ENCODE data around the gene TK1.

TK1 gene

DNA sequence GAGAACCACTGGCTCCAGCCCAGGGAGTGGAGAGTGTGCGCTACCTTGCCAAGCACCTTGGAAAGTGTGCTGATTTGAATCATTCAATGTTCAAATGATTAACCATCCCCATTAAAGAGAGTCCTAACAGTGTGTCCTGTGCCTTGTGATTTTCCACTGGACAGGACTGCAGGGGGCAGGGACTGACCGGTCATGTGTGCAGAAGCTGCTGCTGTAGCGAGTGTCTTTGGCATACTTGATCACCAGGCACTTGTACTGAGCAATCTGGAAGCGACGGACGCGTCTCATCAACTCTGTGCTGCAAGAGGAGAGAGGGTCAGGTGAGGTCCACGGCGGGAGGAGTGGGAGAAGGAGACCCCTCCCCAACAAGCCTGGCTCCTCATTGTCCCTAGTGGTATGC is 2.0 kb downstream of the TK1 start:
- H3K9ac ChIP-seq (ENCODE audit: low read depth, low read length) = no peak overlapping the region
- H3K4me1 ChIP-seq (ENCODE audit: control insufficient read depth, insufficient read depth, low read length) = peaks cover 7% of the 10 kb centered on the region
- H3K36me3 ChIP-seq (ENCODE audit: control insufficient read depth, insufficient read depth, low read length) = peaks cover 26% of the 10 kb centered on the region
- H3K4me3 ChIP-seq (ENCODE audit: low read depth, low read length) = no peak overlapping the region
- no peaks in the 10 kb centered on the region for H3K27me3 ChIP-seq (ENCODE audit: control insufficient read depth, insufficient read depth, low read length)
- no peaks in the 10 kb centered on the region for H3K9me3 ChIP-seq (ENCODE audit: control insufficient read depth, insufficient read depth, low read length)

DNA sequence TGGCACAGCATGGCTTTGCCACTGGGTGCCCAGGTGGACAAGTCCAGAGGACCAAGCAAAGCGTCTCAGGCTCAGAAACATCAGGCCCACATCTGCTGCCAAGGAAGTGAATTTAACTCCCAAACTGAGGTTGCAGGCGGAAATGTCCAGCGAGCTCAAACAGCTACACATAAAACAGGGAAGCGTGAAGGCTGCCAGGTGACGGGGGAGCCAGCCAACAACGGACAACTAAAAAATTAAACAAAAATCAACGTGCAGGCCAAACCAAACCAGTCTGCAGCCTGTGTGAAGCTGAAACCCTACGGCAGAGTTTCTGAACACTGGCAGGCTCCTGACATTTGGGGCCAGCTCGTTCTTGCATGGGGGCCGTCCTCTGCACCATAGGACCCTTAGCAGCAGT is 2.5 kb downstream of the TK1 start:
- peaks cover 7% of the 10 kb centered on the region for H3K4me1 ChIP-seq (ENCODE audit: control insufficient read depth, insufficient read depth, low read length)
- H3K9ac ChIP-seq (ENCODE audit: low read depth, low read length) = no peak overlapping the region
- peaks cover 28% of the 10 kb centered on the region for H3K36me3 ChIP-seq (ENCODE audit: control insufficient read depth, insufficient read depth, low read length)
- H3K4me3 ChIP-seq (ENCODE audit: low read depth, low read length) = no peak overlapping the region
- no peaks in the 10 kb centered on the region for H3K27me3 ChIP-seq (ENCODE audit: control insufficient read depth, insufficient read depth, low read length)
- no peaks in the 10 kb centered on the region for H3K9me3 ChIP-seq (ENCODE audit: control insufficient read depth, insufficient read depth, low read length)

- H3K9ac ChIP-seq (ENCODE audit: low read depth, low read length) = no peak overlapping the region
- no peaks in the 10 kb centered on the region for H3K27me3 ChIP-seq (ENCODE audit: control insufficient read depth, insufficient read depth, low read length)
- peaks cover 7% of the 10 kb centered on the region for H3K4me1 ChIP-seq (ENCODE audit: control insufficient read depth, insufficient read depth, low read length)
- no peak overlapping the region for H3K4me3 ChIP-seq (ENCODE audit: low read depth, low read length)
- peaks cover 33% of the 10 kb centered on the region for H3K36me3 ChIP-seq (ENCODE audit: control insufficient read depth, insufficient read depth, low read length)
- no peaks in the 10 kb centered on the region for H3K9me3 ChIP-seq (ENCODE audit: control insufficient read depth, insufficient read depth, low read length)
Measured at GRCh38 chr17:78183916-78184315, 2.9 kb downstream of the TK1 start.

GRCh38 chr17:78182504-78182903 is 4.3 kb downstream of the TK1 start:
- Histone ChIP-seq H3K9me3 (ENCODE audit: control insufficient read depth, insufficient read depth, low read length) (no peaks in the 10 kb centered on the region), H3K27me3 (ENCODE audit: control insufficient read depth, insufficient read depth, low read length) (no peaks in the 10 kb centered on the region), H3K9ac (ENCODE audit: low read depth, low read length) (no peak overlapping the region), H3K4me1 (ENCODE audit: control insufficient read depth, insufficient read depth, low read length) (peaks cover 3% of the 10 kb centered on the region), H3K4me3 (ENCODE audit: low read depth, low read length) (no peak overlapping the region), H3K36me3 (ENCODE audit: control insufficient read depth, insufficient read depth, low read length) (peaks cover 40% of the 10 kb centered on the region)

- H3K4me3 ChIP-seq (ENCODE audit: low read depth, low read length) = no peak overlapping the region
- H3K4me1 ChIP-seq (ENCODE audit: control insufficient read depth, insufficient read depth, low read length) = peaks cover 3% of the 10 kb centered on the region
- H3K9me3 ChIP-seq (ENCODE audit: control insufficient read depth, insufficient read depth, low read length) = no peaks in the 10 kb centered on the region
- peaks cover 46% of the 10 kb centered on the region for H3K36me3 ChIP-seq (ENCODE audit: control insufficient read depth, insufficient read depth, low read length)
- H3K9ac ChIP-seq (ENCODE audit: low read depth, low read length) = no peak overlapping the region
- H3K27me3 ChIP-seq (ENCODE audit: control insufficient read depth, insufficient read depth, low read length) = no peaks in the 10 kb centered on the region
Measured at GRCh38 chr17:78180508-78180907, 6.3 kb downstream of the TK1 start.

- no peak overlapping the region for H3K9ac ChIP-seq (ENCODE audit: low read depth, low read length)
- peaks cover 44% of the 10 kb centered on the region for H3K36me3 ChIP-seq (ENCODE audit: control insufficient read depth, insufficient read depth, low read length)
- no peaks in the 10 kb centered on the region for H3K9me3 ChIP-seq (ENCODE audit: control insufficient read depth, insufficient read depth, low read length)
- no peak overlapping the region for H3K4me3 ChIP-seq (ENCODE audit: low read depth, low read length)
- H3K27me3 ChIP-seq (ENCODE audit: control insufficient read depth, insufficient read depth, low read length) = no peaks in the 10 kb centered on the region
- no peaks in the 10 kb centered on the region for H3K4me1 ChIP-seq (ENCODE audit: control insufficient read depth, insufficient read depth, low read length)
Measured at GRCh38 chr17:78180083-78180482, 6.8 kb downstream of the TK1 start.

- Histone ChIP-seq H3K4me1 (ENCODE audit: control insufficient read depth, insufficient read depth, low read length) (no peaks in the 10 kb centered on the region), H3K4me3 (ENCODE audit: low read depth, low read length) (no peak overlapping the region), H3K9ac (ENCODE audit: low read depth, low read length) (no peak overlapping the region), H3K36me3 (ENCODE audit: control insufficient read depth, insufficient read depth, low read length) (peaks cover 43% of the 10 kb centered on the region), H3K9me3 (ENCODE audit: control insufficient read depth, insufficient read depth, low read length) (no peaks in the 10 kb centered on the region), H3K27me3 (ENCODE audit: control insufficient read depth, insufficient read depth, low read length) (no peaks in the 10 kb centered on the region)
Measured at GRCh38 chr17:78179372-78179771, 7.5 kb downstream of the TK1 start.

DNA sequence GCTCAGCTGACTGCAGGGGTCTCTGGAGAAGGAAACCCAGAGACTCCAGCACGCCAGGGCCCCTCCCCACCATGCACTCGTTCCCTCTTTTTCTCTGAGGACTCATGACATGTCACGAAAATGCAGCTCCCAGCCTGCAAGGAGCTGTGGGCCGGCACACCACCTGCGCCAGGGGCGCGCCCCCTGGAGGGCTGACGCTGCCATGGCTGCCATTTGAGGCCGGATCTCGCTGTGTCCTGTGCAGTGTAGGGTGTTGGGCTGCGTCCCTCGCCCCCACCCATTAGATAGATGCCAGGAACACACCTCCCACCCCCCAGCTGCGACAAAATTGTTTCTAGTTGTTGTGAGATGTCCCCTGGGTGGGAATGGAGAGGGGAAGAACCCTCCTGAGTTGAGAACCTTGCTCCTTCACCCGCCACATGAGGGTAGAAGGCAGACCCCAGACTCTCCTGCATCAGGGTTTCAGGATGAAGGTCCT is 10.3 kb downstream of the TK1 start:
- Histone ChIP-seq H3K4me3 (ENCODE audit: low read depth, low read length) (no peak overlapping the region), H3K9ac (ENCODE audit: low read depth, low read length) (no peak overlapping the region), H3K36me3 (ENCODE audit: control insufficient read depth, insufficient read depth, low read length) (peaks cover 53% of the 10 kb centered on the region), H3K4me1 (ENCODE audit: control insufficient read depth, insufficient read depth, low read length) (peaks cover 5% of the 10 kb centered on the region), H3K9me3 (ENCODE audit: control insufficient read depth, insufficient read depth, low read length) (no peaks in the 10 kb centered on the region), H3K27me3 (ENCODE audit: control insufficient read depth, insufficient read depth, low read length) (no peaks in the 10 kb centered on the region)

DNA sequence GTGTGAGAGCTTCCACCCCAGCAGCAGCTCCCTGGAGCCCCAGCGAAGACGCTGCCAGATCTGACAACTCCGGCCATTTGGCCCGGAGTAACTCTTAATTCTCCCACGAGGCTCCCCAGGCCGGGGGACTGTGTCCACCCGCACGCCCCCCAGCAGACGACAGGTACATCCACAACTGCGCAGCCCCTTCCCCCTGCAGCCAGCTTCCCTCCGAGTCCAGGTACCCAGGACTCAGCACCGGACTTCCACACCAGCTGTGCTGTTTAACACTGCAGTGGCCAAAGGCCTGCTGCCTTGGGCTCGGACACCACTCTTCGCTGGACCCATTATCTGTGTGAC is 11.2 kb downstream of the TK1 start:
- no peaks in the 10 kb centered on the region for H3K27me3 ChIP-seq (ENCODE audit: control insufficient read depth, insufficient read depth, low read length)
- no peak overlapping the region for H3K9ac ChIP-seq (ENCODE audit: low read depth, low read length)
- H3K9me3 ChIP-seq (ENCODE audit: control insufficient read depth, insufficient read depth, low read length) = no peaks in the 10 kb centered on the region
- peaks cover 62% of the 10 kb centered on the region for H3K36me3 ChIP-seq (ENCODE audit: control insufficient read depth, insufficient read depth, low read length)
- H3K4me1 ChIP-seq (ENCODE audit: control insufficient read depth, insufficient read depth, low read length) = peaks cover 5% of the 10 kb centered on the region
- no peak overlapping the region for H3K4me3 ChIP-seq (ENCODE audit: low read depth, low read length)

GRCh38 chr17:78174870-78175642 is 11.8 kb downstream of the TK1 start:
- H3K36me3 ChIP-seq (ENCODE audit: control insufficient read depth, insufficient read depth, low read length) = peaks cover 61% of the 10 kb centered on the region
- H3K4me1 ChIP-seq (ENCODE audit: control insufficient read depth, insufficient read depth, low read length) = peaks cover 5% of the 10 kb centered on the region
- no peaks in the 10 kb centered on the region for H3K27me3 ChIP-seq (ENCODE audit: control insufficient read depth, insufficient read depth, low read length)
- no peaks in the 10 kb centered on the region for H3K9me3 ChIP-seq (ENCODE audit: control insufficient read depth, insufficient read depth, low read length)
- no peak overlapping the region for H3K9ac ChIP-seq (ENCODE audit: low read depth, low read length)
- H3K4me3 ChIP-seq (ENCODE audit: low read depth, low read length) = no peak overlapping the region

DNA sequence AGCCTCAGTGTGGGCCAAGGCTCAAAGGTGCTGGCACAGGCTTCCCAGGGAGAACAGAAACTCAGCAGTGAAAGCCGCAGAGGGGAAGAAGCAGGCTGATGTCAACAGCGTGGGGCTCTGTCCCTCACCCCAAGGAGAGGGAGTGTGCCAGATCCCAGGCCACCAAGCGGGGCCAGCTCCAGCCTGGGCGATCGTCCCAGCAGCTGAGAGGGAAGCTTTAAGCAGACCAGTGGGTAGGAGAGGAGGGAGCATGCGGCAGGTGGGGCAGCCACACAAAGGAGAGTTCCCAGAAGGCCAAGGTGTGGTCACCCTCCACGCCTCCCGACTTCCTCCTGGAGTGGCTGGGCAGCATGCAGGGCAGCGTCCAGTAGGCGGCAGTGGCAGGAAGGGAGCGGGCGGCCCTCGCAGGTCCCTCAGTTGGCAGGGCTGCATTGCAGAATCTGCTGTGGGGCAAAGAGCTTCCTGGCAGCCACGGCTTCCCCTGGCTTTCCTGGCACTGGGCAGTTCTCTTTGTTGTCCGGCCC is 12.4 kb downstream of the TK1 start:
- no peaks in the 10 kb centered on the region for H3K9me3 ChIP-seq (ENCODE audit: control insufficient read depth, insufficient read depth, low read length)
- peaks cover 10% of the 10 kb centered on the region for H3K4me1 ChIP-seq (ENCODE audit: control insufficient read depth, insufficient read depth, low read length)
- no peak overlapping the region for H3K4me3 ChIP-seq (ENCODE audit: low read depth, low read length)
- no peak overlapping the region for H3K9ac ChIP-seq (ENCODE audit: low read depth, low read length)
- H3K36me3 ChIP-seq (ENCODE audit: control insufficient read depth, insufficient read depth, low read length) = peaks cover 57% of the 10 kb centered on the region
- no peaks in the 10 kb centered on the region for H3K27me3 ChIP-seq (ENCODE audit: control insufficient read depth, insufficient read depth, low read length)

DNA sequence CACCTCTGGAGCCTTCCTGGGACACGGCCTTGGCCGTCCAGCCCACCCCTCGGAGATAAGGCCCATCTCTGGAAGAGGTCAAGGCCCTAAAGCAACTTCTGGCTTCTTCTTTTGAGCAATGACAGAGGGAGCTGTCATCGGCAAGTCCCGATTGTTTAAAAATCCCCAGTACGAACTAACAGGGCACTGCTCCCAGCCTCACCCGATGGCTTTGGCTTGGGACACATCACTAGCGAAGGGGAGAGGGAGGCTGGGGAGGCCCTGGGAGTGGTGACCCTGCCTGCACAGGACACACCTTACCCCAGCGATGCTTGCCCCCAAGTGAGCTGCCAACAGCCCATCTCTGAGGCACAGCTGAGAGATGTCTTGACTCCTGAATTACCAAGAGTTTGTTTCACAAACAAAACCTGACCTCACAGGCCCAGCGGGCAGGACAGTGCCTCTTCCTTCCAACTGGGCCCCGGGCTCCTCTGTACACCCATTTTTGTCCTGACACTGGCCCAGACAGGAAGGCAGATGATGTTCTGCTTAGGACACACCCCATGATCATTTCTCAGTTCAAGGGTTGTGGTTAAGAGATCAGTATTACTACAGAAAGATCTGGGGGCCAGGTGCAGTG is 13.6 kb downstream of the TK1 start:
- no peaks in the 10 kb centered on the region for H3K9me3 ChIP-seq (ENCODE audit: control insufficient read depth, insufficient read depth, low read length)
- peaks cover 46% of the 10 kb centered on the region for H3K36me3 ChIP-seq (ENCODE audit: control insufficient read depth, insufficient read depth, low read length)
- no peak overlapping the region for H3K9ac ChIP-seq (ENCODE audit: low read depth, low read length)
- H3K4me3 ChIP-seq (ENCODE audit: low read depth, low read length) = no peak overlapping the region
- H3K27me3 ChIP-seq (ENCODE audit: control insufficient read depth, insufficient read depth, low read length) = no peaks in the 10 kb centered on the region
- peaks cover 10% of the 10 kb centered on the region for H3K4me1 ChIP-seq (ENCODE audit: control insufficient read depth, insufficient read depth, low read length)
